HepG2 (cell line): ENCODE data around the gene PBOV1. TPM values are rescaled to one million over a fixed set of nuclear protein-coding genes. Genes with fewer than 3 reads are reported as not detected.

Experiments used
- ATAC-seq: fragments of 200-7000 bp; cut with Tn5 transposase; 3 replicates; pipeline ENCODE4 v1.9.1; 2020; ENCODE audit warnings: mild to moderate bottlenecking, moderate library complexity
- BruUV-seq: library from RNA; stranded (reverse); fragments of 400-500 nt; replicated peaks from 2 replicates; lab custom pipeline; 2021; lab: Mats Ljungman, UMichigan
- CTCF ChIA-PET: fragments of 300-600 bp; formaldehyde crosslinking; extraction: SDS; loops from one replicate; lab custom pipeline; 2021; ENCODE audit warnings: low total read pairs, inconsistent platforms, low intra/inter-chr PET ratio; lab: Yijun Ruan, JAX
- POLR2A ChIA-PET: fragments of 350-600 bp; sonication (Branson Sonifier 250); formaldehyde crosslinking; loops from one replicate; lab custom pipeline; 2020; ENCODE audit warnings: antibody characterized with exemption, inconsistent platforms; lab: Yijun Ruan, JAX
- DNase-seq: peaks from one replicate; pipeline ENCODE4 v3.0.0-alpha.2; 2015; ENCODE audit warnings: low spot score
- FAIRE-seq: peaks from 3 replicates; lab custom pipeline; 2011; peaks lifted over from hg19 to GRCh38; lab: Jason Lieb, UNC
- H2AFZ ChIP-seq: one replicate; pipeline ENCODE4 v1.6.1; 2011; ENCODE audit warnings: low read length, inconsistent platforms
- H3K27ac ChIP-seq: fragments of 300-600 bp; 3 replicates; pipeline ENCODE4 v1.8.0; 2011; ENCODE audit warnings: mixed run types, mild to moderate bottlenecking, mixed read lengths, low read length, inconsistent platforms; ENCODE audit not compliant: insufficient read depth; ENCODE audit errors: extremely low read length
- H3K27me3 ChIP-seq, 2 experiments: fragments of 200-600 bp in 1 of 2; 2 replicates in 1 of 2; 3 replicates in 1 of 2; pipeline versions ENCODE4 v1.6.0 to v1.8.0; 2011; ENCODE audit warnings: low read length in 2 of 2, mild to moderate bottlenecking in 2 of 2, moderate library complexity in 2 of 2, inconsistent platforms in 1 of 2; ENCODE audit not compliant: insufficient read depth in 2 of 2, control insufficient read depth in 1 of 2
- H3K36me3 ChIP-seq, 2 experiments: fragments of 200-600 bp in 1 of 2; replicated peaks in 1 of 2; 2 replicates in 1 of 2; 3 replicates in 1 of 2; pipeline versions ENCODE4 v1.5.1 to v1.8.0; 2011; ENCODE audit warnings: low read length in 2 of 2, inconsistent platforms in 1 of 2; ENCODE audit not compliant: insufficient read depth in 2 of 2, control insufficient read depth in 1 of 2
- H3K4me1 ChIP-seq: 2 replicates; pipeline ENCODE4 v1.5.1; 2012; ENCODE audit warnings: low read length, inconsistent platforms; ENCODE audit not compliant: insufficient read depth
- H3K4me2 ChIP-seq: 2 replicates; pipeline ENCODE4 v1.6.0; 2011; ENCODE audit warnings: low read depth, low read length, inconsistent platforms
- H3K4me3 ChIP-seq, 3 experiments: fragments of 200-600 bp in 1 of 3; sonication (generic), shearing (Covaris generic) in 1 of 3; replicated peaks in 1 of 3; 2 replicates each; pipeline ENCODE4 v1.5.1; 2011 to 2016; ENCODE audit warnings: low read length in 3 of 3, inconsistent platforms in 2 of 3, low read depth in 2 of 3, mild to moderate bottlenecking in 2 of 3, control low read depth in 1 of 3, mixed read lengths in 1 of 3; ENCODE audit not compliant: insufficient read depth in 1 of 3
- H3K79me2 ChIP-seq: one replicate; pipeline ENCODE4 v1.6.1; 2011; ENCODE audit warnings: low read length, inconsistent platforms; ENCODE audit not compliant: insufficient read depth
- H3K9ac ChIP-seq: 2 replicates; pipeline ENCODE4 v1.6.0; 2011; ENCODE audit warnings: mild to moderate bottlenecking, low read depth, low read length, inconsistent platforms; ENCODE audit not compliant: insufficient read depth
- H3K9me3 ChIP-seq: 2 replicates; pipeline ENCODE4 v1.5.1; 2012; ENCODE audit warnings: mild to moderate bottlenecking, low read length
- H4K20me1 ChIP-seq: 2 replicates; pipeline ENCODE4 v1.6.0; 2011; ENCODE audit warnings: inconsistent platforms, mild to moderate bottlenecking, low read length, moderate library complexity; ENCODE audit not compliant: insufficient read depth
- FOXA3 ChIP-seq: IDR thresholded peaks from 2 replicates; pipeline ENCODE4 v1.6.1; 2016; ENCODE audit warnings: missing genetic modification reagents, missing compliant biosample characterization
- MLLT10 ChIP-seq: sonication (generic); formaldehyde crosslinking; IDR thresholded peaks from 2 replicates; pipeline ENCODE4 v1.4.0; 2020; ENCODE audit warnings: missing genetic modification reagents
- SIX1 ChIP-seq: sonication (generic); formaldehyde crosslinking; IDR thresholded peaks from 2 replicates; pipeline ENCODE4 v1.4.0; 2020; ENCODE audit warnings: missing genetic modification reagents, borderline replicate concordance
- TAF15 ChIP-seq: fragments of 200-400 bp; formaldehyde crosslinking; IDR thresholded peaks from one replicate; pipeline ENCODE4 v1.6.1; 2018; ENCODE audit warnings: mild to moderate bottlenecking, low read depth, low read length; ENCODE audit not compliant: poor library complexity, severe bottlenecking
- U2AF1 ChIP-seq: fragments of 200-400 bp; formaldehyde crosslinking; optimal IDR thresholded peaks from 2 replicates; pipeline ENCODE3; 2017; ENCODE audit warnings: mild to moderate bottlenecking, low read depth, low read length
- ZFP37 ChIP-seq: sonication (generic); formaldehyde crosslinking; IDR thresholded peaks from 2 replicates; pipeline ENCODE4 v1.4.0; 2020; ENCODE audit warnings: missing genetic modification reagents, borderline replicate concordance
- ZNF136 ChIP-seq: sonication (generic); formaldehyde crosslinking; IDR thresholded peaks from 2 replicates; pipeline ENCODE4 v1.8.1; 2022; ENCODE audit warnings: low read depth, mild to moderate bottlenecking, moderate library complexity, missing genetic modification reagents
- WGBS: methylation state at CpG from one replicate; pipeline ENCODE4 v1.1.6; 2017; ENCODE audit warnings: low lambda C conversion rate; 5-methylcytosine and 5-hydroxymethylcytosine counted together
- in situ Hi-C: cut with HindIII; loops from 2 replicates; pipeline ENCODE4 v1.10.0; 2017; ENCODE audit warnings: low pct_unique_long_range_greater_than_20kb; ENCODE audit not compliant: extremely low pct_ligation_motif_present
- intact Hi-C: fragments of 100-400 bp; cut with micrococcal nuclease; formaldehyde crosslinking; loops from one replicate; pipeline ENCODE4 v1.10.0; 2022; ENCODE audit not compliant: unreplicated experiment
- polyA plus RNA-seq, 8 experiments: library from polyadenylated mRNA; depleted of rRNA in 3 of 8; stranded (reverse) in 7 of 8; unstranded in 1 of 8; fragments of >200 nt; fragmentation: Illumina TruSeq in 4 of 8; extraction: Trizol in 4 of 8; gene quantifications; 2 replicates each; pipeline versions ENCODE4 v1.2.1 to v1.2.3, GENCODE V29; 2011 to 2016; ENCODE audit warnings: low read depth in 4 of 8, missing spikeins in 1 of 8, mixed read lengths in 1 of 8; ENCODE audit not compliant: insufficient read depth in 1 of 8
- total RNA-seq, 5 experiments: library from RNA; depleted of rRNA; stranded (reverse); fragments of >200 nt; fragmentation: Illumina TruSeq; extraction: Trizol; gene quantifications; 2 replicates each; pipeline ENCODE4 v1.2.3, GENCODE V29; 2016; ENCODE audit warnings: low read depth in 1 of 5
- TF ChIP-seq, protein P1 (sequence below): fragments of 450-650 bp; IDR thresholded peaks from 2 replicates; pipeline ENCODE4 v1.6.1; 2017; ENCODE audit warnings: mild to moderate bottlenecking
- TF ChIP-seq, protein P2 (sequence below): sonication (generic); formaldehyde crosslinking; IDR thresholded peaks from 2 replicates; pipeline ENCODE4 v1.8.0; 2022; ENCODE audit warnings: mild to moderate bottlenecking, missing genetic modification reagents; ENCODE audit not compliant: insufficient replicate concordance

PBOV1 gene
- total and polyA plus RNA-seq, 2 of the 13 experiments (the other 11 are each of a cell fraction or from before 2014, with no cell fraction given) = not detected

DNA sequence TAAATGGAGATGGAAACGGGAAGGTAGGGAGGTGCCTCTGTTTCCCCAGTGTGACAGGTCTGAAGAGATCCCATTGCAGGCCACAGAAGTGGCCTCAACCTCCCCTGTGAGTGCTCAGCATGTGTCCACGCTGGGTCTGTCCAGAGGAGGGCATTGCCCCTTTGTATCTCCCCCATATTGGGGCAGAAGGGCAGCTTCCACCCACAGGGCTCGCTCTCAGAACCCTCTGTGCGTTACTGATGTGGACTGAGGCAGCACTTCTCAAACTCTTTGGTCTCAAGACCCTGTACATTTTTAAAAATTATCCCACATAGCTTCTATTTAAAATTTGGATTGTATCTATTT lies 34.5 kb downstream of the PBOV1 start:
- no peak for ATAC-seq
- H3K9ac ChIP-seq = no peak overlapping the region
- intact Hi-C loops = no loop called here
- no peaks in the 10 kb centered on the region for H3K79me2 ChIP-seq
- H3K4me1 ChIP-seq = peaks cover 21% of the 10 kb centered on the region
- H3K27ac ChIP-seq = no peak overlapping the region
- H3K36me3 ChIP-seq = no peaks in the 10 kb centered on the region
- no TSS peak for BruUV-seq
- TF ChIP-seq FOXA3 (CRISPR knock-in tag) (no peak), U2AF1 (no peak), MLLT10 (CRISPR knock-in tag) (no peak), TAF15 (no peak), SIX1 (no peak), ZFP37 (CRISPR knock-in tag) (no peak), ZNF136 (no peak)
- TF ChIP-seq, protein P1, sequence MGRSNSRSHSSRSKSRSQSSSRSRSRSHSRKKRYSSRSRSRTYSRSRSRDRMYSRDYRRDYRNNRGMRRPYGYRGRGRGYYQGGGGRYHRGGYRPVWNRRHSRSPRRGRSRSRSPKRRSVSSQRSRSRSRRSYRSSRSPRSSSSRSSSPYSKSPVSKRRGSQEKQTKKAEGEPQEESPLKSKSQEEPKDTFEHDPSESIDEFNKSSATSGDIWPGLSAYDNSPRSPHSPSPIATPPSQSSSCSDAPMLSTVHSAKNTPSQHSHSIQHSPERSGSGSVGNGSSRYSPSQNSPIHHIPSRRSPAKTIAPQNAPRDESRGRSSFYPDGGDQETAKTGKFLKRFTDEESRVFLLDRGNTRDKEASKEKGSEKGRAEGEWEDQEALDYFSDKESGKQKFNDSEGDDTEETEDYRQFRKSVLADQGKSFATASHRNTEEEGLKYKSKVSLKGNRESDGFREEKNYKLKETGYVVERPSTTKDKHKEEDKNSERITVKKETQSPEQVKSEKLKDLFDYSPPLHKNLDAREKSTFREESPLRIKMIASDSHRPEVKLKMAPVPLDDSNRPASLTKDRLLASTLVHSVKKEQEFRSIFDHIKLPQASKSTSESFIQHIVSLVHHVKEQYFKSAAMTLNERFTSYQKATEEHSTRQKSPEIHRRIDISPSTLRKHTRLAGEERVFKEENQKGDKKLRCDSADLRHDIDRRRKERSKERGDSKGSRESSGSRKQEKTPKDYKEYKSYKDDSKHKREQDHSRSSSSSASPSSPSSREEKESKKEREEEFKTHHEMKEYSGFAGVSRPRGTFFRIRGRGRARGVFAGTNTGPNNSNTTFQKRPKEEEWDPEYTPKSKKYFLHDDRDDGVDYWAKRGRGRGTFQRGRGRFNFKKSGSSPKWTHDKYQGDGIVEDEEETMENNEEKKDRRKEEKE = no peak
- TF ChIP-seq, protein P2, sequence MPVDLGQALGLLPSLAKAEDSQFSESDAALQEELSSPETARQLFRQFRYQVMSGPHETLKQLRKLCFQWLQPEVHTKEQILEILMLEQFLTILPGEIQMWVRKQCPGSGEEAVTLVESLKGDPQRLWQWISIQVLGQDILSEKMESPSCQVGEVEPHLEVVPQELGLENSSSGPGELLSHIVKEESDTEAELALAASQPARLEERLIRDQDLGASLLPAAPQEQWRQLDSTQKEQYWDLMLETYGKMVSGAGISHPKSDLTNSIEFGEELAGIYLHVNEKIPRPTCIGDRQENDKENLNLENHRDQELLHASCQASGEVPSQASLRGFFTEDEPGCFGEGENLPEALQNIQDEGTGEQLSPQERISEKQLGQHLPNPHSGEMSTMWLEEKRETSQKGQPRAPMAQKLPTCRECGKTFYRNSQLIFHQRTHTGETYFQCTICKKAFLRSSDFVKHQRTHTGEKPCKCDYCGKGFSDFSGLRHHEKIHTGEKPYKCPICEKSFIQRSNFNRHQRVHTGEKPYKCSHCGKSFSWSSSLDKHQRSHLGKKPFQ (CRISPR knock-in tag) = no peak
- H4K20me1 ChIP-seq = no peaks in the 10 kb centered on the region
- in situ Hi-C loops = no loop called here
- CTCF ChIA-PET = no interaction called here
- H3K4me3 ChIP-seq = no peak overlapping the region
- POLR2A ChIA-PET = no interaction called here
- no peak for DNase-seq
- WGBS = 51% methylated on average over 4 of the region's 4 CpGs
- no peak for FAIRE-seq
- no peaks in the 10 kb centered on the region; a peak in 1 of 5 replicates for H3K27me3 ChIP-seq
- no peak overlapping the region for H3K4me2 ChIP-seq
- H2AFZ ChIP-seq = no peak overlapping the region
- H3K9me3 ChIP-seq = no peaks in the 10 kb centered on the region
